ENCODE results near the gene COQ8A.
"Not testable (repeated sequence)": the region's sequence is repeated elsewhere in the genome, so short reads cannot be mapped to it uniquely, and the experiment has no call there.

The COQ8A gene

GRCh38 chr1:226929260-226930111 is 10.6 kb upstream of the COQ8A start:
- DNase-seq (ENCODE audit: low spot score), result not testable (repeated sequence)

- DNase-seq (ENCODE audit: low spot score), result no peak
Observed at GRCh38 chr1:226934483-226935237, 5.4 kb upstream of the COQ8A start.

GRCh38 chr1:226937940-226938725 is 2.0 kb upstream of the COQ8A start:
- no peak for DNase-seq (ENCODE audit: low spot score)

- no peak for DNase-seq (ENCODE audit: low spot score)
Observed at GRCh38 chr1:226938903-226939437, 1.1 kb upstream of the COQ8A start.

GRCh38 chr1:226939438-226940028 is 561 bp upstream of the COQ8A start:
- DNase-seq (ENCODE audit: low spot score), result peak; percentile 86

- DNase-seq (ENCODE audit: low spot score), result no peak
Observed at GRCh38 chr1:226940806-226941067, 643 bp downstream of the COQ8A start.

- no peak for DNase-seq (ENCODE audit: low spot score)
Observed at GRCh38 chr1:226942392-226942791, 2.3 kb downstream of the COQ8A start.

- DNase-seq (ENCODE audit: low spot score), result no peak
Observed at GRCh38 chr1:226943156-226943555, 3.1 kb downstream of the COQ8A start.

GRCh38 chr1:226943927-226944326 is 3.8 kb downstream of the COQ8A start:
- DNase-seq (ENCODE audit: low spot score), result no peak

- DNase-seq (ENCODE audit: low spot score), result no peak
Observed at GRCh38 chr1:226945106-226945857, 5.2 kb downstream of the COQ8A start.

GRCh38 chr1:226945858-226946245 is 5.8 kb downstream of the COQ8A start:
- no peak for DNase-seq (ENCODE audit: low spot score)

- no peak for DNase-seq (ENCODE audit: low spot score)
Observed at GRCh38 chr1:226946285-226946684, 6.2 kb downstream of the COQ8A start.

- DNase-seq (ENCODE audit: low spot score), result no peak
Observed at GRCh38 chr1:226946841-226947240, 6.7 kb downstream of the COQ8A start.

- DNase-seq (ENCODE audit: low spot score), result no peak
Observed at GRCh38 chr1:226948051-226948450, 8.0 kb downstream of the COQ8A start.

GRCh38 chr1:226948480-226948879 is 8.4 kb downstream of the COQ8A start:
- no peak for DNase-seq (ENCODE audit: low spot score)

- no peak for DNase-seq (ENCODE audit: low spot score)
Observed at GRCh38 chr1:226948996-226949395, 8.9 kb downstream of the COQ8A start.

- no peak for DNase-seq (ENCODE audit: low spot score)
Observed at GRCh38 chr1:226949401-226949800, 9.3 kb downstream of the COQ8A start.

GRCh38 chr1:226950316-226950715 is 10.2 kb downstream of the COQ8A start:
- DNase-seq (ENCODE audit: low spot score), result no peak

GRCh38 chr1:226950871-226951270 is 10.8 kb downstream of the COQ8A start:
- DNase-seq (ENCODE audit: low spot score), result no peak

GRCh38 chr1:226951286-226952117 is 11.4 kb downstream of the COQ8A start:
- no peak for DNase-seq (ENCODE audit: low spot score)

GRCh38 chr1:226952118-226952441 is 12.0 kb downstream of the COQ8A start:
- DNase-seq (ENCODE audit: low spot score), result no peak

Measured in D341Med (cell line).